HG03196 (cell line): ENCODE measurements around the gene MPP3.

Source experiments
- ATAC-seq: cut with Tn5 transposase; IDR thresholded peaks from one replicate; pipeline ENCODE4 v1.9.1; 2021; ENCODE audit not compliant: unreplicated experiment

The MPP3 gene

GRCh38 chr17:43778337-43779144, 54.4 kb downstream of the MPP3 start, which contains the start of gene DUSP3:
Gene DUSP3 (minus strand): TSS chr17:43778977. CDS start chr17:43778924, 53 bp downstream.
- ATAC-seq = peak; percentile 66

GRCh38 chr17:43774304-43775250, 58.4 kb downstream of the MPP3 start:
- no peak for ATAC-seq

- no peak for ATAC-seq
These were observed 59.9 kb downstream of the MPP3 start for GRCh38 chr17:43772877-43773648.

DNA sequence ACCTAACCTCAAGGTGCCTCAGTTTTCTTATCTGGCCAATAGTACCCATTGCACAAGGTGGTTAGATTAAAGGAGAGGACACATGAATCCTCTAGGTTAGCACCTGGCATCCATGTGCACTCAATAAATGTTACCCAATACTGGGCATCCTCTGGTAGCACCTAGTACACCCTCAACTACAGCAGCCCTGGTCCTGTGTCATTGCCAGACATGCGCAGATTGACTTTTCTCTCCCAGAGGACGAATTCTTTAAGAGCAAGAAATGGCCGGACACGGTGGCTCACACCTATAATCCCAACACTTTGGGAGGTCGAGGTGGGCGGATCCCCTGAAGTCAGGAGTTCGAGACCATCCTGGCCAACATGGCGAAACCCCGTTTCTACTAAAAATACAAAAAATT, 61.5 kb downstream of the MPP3 start:
- ATAC-seq = no peak

DNA sequence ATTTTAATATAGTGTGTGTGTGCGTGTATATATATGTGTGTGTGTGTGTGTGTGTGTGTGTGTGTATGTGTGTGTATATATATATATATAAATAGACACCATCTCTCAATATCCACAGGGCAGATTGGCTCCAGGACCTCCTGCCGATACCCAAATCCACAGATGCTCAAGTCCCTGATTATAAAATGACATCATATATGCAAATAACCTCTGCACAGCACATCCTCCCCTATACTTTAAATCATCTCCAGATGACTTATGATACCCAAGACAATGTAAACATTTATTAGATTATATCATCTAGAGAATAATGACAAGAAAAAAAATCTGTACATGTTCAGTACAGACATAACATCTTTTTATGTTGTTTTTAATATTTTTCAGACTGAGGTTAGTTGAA, 62.0 kb downstream of the MPP3 start:
- no peak for ATAC-seq

- no peak for ATAC-seq
These were observed 63.1 kb downstream of the MPP3 start for GRCh38 chr17:43769859-43770258.

GRCh38 chr17:43769426-43769825, 63.5 kb downstream of the MPP3 start:
- ATAC-seq = no peak

DNA sequence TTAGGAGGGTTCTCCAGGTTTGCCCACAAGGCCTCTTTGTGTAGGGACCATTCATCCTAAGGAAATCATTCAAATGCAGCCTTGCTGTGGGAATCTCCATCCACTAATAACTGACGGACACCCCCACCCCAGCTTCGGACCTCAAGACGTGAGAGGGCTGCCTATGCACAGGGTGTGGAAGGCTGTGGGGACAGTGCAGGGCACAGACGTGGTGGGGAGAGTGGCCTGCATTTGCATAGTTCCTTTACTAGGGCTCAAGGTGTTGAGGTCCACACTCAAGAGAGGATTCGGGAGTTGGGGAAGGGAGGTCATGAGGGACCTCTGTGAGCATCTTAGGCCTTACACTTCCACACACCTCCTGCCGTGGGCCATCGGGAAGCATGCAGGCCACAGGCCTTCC, 64.0 kb downstream of the MPP3 start:
- no peak for ATAC-seq

DNA sequence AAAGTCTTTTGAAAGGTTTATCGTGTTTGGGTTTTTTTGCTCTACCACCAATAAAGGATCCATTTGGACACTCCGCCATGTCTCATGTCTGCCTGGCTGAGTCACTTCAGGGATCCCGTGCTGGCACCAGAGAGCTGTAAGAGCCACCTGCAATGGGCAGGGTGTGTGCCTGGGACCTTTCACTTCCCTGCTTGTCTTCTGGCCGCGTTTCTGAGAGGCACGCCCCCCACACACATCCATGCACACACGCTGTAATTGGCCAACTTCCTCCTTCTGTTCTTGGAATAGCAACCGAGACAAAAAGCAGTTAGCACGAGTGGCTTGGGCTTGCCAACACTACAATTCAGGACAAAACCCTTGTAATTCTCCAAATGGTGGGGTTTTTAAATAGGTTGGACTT, 64.6 kb downstream of the MPP3 start:
- ATAC-seq = no peak

- no peak for ATAC-seq
These were observed 65.3 kb downstream of the MPP3 start for GRCh38 chr17:43767713-43768059.

DNA sequence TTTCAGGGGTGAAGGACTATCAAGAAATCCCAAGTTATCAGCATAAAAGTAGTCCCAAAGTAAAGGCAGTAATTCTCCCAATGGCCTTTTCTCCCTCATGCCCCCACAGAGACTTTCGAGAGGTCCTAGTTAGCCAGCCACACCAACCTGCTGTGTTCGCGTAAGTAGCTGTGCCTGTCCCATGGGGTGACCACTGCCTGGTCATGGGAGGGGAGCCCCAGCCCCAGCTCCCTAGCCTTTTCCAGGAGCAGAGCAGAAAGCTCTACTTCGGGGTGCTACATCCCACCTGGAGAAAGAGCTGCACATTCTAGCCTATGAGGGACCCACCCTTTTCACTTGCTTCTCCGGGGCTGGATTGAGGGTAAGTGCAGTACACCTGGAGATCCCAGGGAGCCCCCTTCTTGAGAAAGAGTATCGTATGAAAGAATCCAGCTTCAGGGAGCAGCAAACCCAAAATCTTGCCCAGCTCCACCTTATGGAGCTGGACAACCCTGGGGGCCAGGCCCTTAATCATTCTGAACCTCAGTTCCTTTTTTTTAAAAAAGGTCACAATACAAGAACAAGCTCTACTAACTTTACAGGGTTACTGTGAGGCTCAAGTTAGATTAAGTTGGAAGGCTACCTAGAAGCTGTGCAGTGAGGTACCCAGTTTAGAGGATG, 65.8 kb downstream of the MPP3 start:
- no peak for ATAC-seq

GRCh38 chr17:43766413-43767052, 66.4 kb downstream of the MPP3 start:
- no peak for ATAC-seq

DNA sequence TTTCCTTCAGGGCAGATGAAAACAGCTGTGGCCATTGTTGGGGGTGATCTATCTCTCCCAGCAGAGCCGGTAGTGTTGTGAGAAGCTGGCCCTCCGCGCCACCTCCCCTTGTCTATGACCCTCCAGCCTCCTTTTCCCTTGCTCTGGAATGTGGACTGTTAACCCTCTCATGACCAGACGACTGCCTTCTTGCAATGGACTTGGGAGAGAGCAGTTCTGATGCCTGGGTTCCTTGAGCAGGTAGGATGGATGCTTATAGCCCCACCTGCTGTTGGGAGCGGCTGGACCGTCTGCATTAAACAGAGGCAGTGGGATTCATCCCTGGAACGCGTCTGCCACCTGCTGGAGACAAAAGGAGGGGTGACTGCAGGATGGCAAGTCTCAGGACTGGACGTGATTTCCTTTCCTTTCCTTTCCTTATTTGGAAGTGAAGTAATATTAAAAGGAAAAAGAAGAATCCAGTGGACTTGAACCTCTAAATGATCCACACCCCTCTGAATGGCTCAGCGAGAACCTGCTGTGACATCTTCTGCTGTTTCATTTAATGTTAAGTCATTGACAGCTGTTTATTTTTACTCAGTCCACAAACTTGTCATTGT, 72.6 kb downstream of the MPP3 start:
- ATAC-seq = peak; percentile 71

DNA sequence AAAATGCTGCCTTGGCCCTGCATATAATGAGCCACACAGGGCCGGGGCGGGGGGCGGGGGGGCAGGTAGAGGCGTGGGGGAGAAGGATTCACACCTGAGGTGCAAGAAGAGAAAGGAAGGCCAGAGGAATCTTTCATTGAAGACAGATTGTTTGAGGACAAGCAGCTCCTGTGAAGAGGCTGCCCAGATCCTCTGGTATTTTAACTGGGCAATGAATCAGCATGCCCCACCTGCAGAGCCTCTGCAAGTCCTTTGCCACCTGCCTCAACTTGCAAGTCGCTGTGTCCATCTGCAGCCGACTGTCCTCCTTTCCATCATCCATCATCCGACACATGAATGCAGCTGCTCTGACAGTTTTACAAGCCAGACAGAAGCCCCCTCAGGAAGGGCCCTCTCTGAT, 73.1 kb downstream of the MPP3 start:
- ATAC-seq = no peak

GRCh38 chr17:43758497-43759174, 74.3 kb downstream of the MPP3 start, which contains the start of gene SOST:
Gene SOST (minus strand): TSS chr17:43758791. CDS start chr17:43758741, 50 bp downstream.
- no peak for ATAC-seq

DNA sequence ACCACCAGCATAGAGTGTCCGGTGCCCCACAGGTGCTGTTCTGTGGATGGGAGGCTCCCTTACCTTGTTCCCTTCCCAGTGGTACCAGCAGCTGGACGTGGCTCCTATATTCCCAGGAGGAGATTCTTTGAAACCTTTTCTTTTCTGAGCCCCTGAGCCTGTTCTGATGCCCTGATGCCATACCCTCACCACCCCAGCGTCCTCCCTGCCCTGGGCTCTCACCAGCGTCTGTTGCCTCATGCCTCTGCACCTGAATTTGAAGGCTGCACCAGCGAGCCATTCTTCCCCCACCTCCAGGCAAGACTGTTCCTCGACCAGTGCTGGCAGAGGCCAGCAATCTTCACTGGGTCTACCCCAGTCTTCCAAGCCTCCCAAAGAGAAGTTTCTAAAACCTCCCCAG, 74.9 kb downstream of the MPP3 start:
- no peak for ATAC-seq

DNA sequence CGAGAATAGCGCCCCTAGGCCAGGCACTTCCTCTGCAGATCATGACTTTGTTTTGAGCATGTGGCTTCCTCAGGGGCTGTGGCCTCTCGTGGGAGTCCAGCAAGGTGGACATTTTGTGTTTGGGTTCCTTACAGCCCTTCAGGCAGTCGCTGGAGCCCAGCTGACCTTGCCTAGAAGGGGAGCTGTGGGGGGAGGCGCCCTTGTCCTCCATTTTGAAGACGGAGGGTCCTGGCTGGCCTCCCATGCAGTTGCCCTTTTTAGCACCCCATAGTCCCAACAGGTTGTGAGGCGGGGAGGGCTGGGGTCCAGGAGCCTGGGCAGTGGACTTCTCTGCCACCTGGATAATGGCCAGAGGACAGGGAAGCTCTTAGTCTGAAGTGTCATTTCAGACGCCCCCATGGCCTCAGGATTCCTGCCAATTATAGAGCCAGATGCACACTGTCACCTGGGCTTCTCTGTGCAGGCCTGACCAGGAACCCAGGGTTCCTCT, 75.7 kb downstream of the MPP3 start:
- ATAC-seq = no peak

- ATAC-seq = no peak
These were observed 76.7 kb downstream of the MPP3 start for GRCh38 chr17:43756201-43756600.

GRCh38 chr17:43755389-43755875, 77.5 kb downstream of the MPP3 start:
- ATAC-seq = no peak
